BJ (cell line): Measurements from ENCODE around the gene P2RX7. TPM values are rescaled to one million over a fixed set of nuclear protein-coding genes. Genes with fewer than 3 reads are reported as not detected.

Experiments used
- CTCF ChIA-PET: fragments of 350-600 bp; formaldehyde crosslinking; extraction: SDS; loops from one replicate; lab custom pipeline; 2021; ENCODE audit warnings: antibody characterized with exemption, inconsistent platforms; lab: Yijun Ruan, JAX
- POLR2A ChIA-PET: fragments of 300-600 bp; sonication (Branson Sonifier 250); formaldehyde crosslinking; extraction: SDS; loops from one replicate; lab custom pipeline; 2021; ENCODE audit warnings: antibody characterized with exemption; lab: Charles Lee
- DNase-seq: peaks from one replicate; pipeline ENCODE4 v3.0.0-alpha.2; 2011; ENCODE audit warnings: low read depth
- H3K27me3 ChIP-seq: 2 replicates; pipeline ENCODE4 v1.6.0; 2011; ENCODE audit warnings: low read length; ENCODE audit not compliant: control insufficient read depth, insufficient read depth
- H3K36me3 ChIP-seq: 2 replicates; pipeline ENCODE4 v1.5.1; 2011; ENCODE audit warnings: low read length; ENCODE audit not compliant: control insufficient read depth, insufficient read depth
- H3K4me3 ChIP-seq: 2 replicates; pipeline ENCODE4 v1.5.1; 2011; ENCODE audit warnings: low read depth, mild to moderate bottlenecking, control low read depth, low read length
- polyA plus RNA-seq: library from polyadenylated mRNA; depleted of rRNA; stranded (reverse); fragments of >200 nt; gene quantifications from 2 replicates; pipeline ENCODE4 v1.2.3, GENCODE V29; 2011
- TF ChIP-seq, protein P1 (sequence below): IDR thresholded peaks from 2 replicates; pipeline ENCODE4 v1.5.1; 2011; ENCODE audit warnings: low read depth, mild to moderate bottlenecking, control low read depth, inconsistent platforms, low read length, moderate library complexity; ENCODE audit not compliant: insufficient read depth

P2RX7 gene
- polyA plus RNA-seq, 1 experiment, result 0.20 TPM

GRCh38 chr12:121108492-121108891, 24.2 kb upstream of the P2RX7 start:
- Histone ChIP-seq H3K4me3 (no peak overlapping the region), H3K36me3 (no peaks in the 10 kb centered on the region), H3K27me3 (peaks cover 3% of the 10 kb centered on the region; the same call in 1 of the 2 replicates)
- POLR2A ChIA-PET, result no interaction called here
- DNase-seq, result no peak
- TF ChIP-seq, protein P1, sequence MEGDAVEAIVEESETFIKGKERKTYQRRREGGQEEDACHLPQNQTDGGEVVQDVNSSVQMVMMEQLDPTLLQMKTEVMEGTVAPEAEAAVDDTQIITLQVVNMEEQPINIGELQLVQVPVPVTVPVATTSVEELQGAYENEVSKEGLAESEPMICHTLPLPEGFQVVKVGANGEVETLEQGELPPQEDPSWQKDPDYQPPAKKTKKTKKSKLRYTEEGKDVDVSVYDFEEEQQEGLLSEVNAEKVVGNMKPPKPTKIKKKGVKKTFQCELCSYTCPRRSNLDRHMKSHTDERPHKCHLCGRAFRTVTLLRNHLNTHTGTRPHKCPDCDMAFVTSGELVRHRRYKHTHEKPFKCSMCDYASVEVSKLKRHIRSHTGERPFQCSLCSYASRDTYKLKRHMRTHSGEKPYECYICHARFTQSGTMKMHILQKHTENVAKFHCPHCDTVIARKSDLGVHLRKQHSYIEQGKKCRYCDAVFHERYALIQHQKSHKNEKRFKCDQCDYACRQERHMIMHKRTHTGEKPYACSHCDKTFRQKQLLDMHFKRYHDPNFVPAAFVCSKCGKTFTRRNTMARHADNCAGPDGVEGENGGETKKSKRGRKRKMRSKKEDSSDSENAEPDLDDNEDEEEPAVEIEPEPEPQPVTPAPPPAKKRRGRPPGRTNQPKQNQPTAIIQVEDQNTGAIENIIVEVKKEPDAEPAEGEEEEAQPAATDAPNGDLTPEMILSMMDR, result no peak
- CTCF ChIA-PET, result interaction anchor here (0.6 to 1.9 kb wide), 5 partner anchors 8 to 463 kb away, joined by 3 to 6 read pairs (median 4); no protein-coding TSS in a partner anchor

DNA sequence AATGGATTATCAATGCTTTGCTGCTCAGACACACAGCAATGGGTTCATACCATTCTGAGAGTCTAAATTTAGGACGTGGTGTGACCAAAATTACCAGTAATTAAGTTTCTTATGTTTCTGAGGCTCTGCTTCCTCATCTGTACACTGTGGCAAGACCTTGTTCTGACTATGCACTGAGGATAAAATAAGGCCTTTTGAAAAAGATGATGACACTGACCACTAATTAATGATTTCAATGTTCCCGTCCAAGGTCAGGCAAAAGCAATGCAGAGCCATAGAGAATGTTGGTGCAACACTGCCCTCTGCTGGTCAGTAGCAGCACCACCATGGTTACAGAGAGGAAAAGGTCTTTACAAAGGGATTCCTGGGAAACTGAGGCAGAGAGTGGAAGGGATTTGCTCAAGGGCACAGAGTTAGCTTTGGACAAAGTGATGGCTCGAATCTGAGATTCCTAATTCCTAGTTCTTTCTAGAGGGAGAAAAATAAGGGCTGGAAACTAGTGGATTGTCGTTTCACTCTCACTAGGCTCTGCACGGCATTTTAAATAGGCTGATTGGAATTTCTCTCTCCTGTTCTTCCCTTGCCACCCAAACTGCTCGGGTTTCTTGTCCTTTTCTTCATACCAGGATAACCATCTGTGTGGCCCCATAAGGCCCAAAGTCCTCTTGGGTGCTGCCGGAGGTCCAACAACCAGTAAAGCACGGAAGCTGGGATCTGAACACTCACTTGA, 22.3 kb upstream of the P2RX7 start:
- CTCF ChIA-PET, result interaction anchor here (0.5 to 1.6 kb wide), 13 partner anchors 9 to 527 kb away, joined by 3 to 8 read pairs (median 3); no protein-coding TSS in a partner anchor
- TF ChIP-seq, protein P1, result peak; percentile 92
- no peaks in the 10 kb centered on the region for H3K27me3 ChIP-seq
- no peak overlapping the region for H3K4me3 ChIP-seq
- no peaks in the 10 kb centered on the region for H3K36me3 ChIP-seq
- POLR2A ChIA-PET, result no interaction called here
- DNase-seq, result no peak

DNA sequence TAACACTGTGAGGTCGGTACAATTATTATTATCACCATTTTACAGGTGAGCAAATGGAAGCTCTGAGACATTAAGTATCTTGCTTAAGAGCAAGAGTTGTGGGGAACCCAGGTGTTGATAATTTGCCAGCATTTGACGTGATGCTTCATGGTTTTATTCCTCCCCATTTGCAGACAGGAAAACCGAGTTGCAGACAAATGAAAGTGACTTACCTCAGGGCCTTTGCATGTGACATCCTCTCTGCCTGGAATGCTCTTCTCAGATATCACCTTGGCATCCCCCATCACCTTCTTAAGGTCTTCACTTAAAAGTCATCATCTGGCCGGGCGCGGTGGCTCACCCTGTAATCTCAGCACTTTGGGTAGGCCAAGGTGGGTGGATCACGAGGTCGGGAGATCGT, 21.0 kb upstream of the P2RX7 start:
- CTCF ChIA-PET, result interaction anchor here (0.6 to 1.3 kb wide), 4 partner anchors 14 to 118 kb away, joined by 3 to 4 read pairs (median 3); no protein-coding TSS in a partner anchor
- TF ChIP-seq, protein P1, result no peak
- POLR2A ChIA-PET, result no interaction called here
- Histone ChIP-seq H3K27me3 (no peaks in the 10 kb centered on the region), H3K4me3 (no peak overlapping the region), H3K36me3 (no peaks in the 10 kb centered on the region)
- DNase-seq, result no peak

DNA sequence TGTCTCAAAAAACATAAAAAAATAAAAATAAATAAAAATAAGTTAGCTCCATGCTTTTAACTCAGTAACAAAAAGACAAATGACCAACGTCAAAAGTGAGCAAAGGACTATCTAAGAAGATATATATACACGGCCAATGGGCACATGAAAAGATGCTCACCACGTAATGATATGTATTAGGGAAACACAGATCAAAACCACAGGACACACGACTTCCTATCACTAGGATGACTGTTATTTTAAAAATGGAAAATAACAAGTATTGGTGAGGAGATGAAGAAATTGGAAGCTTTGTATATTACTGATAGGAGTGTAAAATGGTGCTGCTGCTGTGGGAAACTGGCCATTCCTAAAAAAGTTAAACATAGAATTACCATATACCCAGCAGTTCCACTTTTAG, 20.2 kb upstream of the P2RX7 start:
- Histone ChIP-seq H3K4me3 (no peak overlapping the region), H3K36me3 (no peaks in the 10 kb centered on the region), H3K27me3 (no peaks in the 10 kb centered on the region)
- CTCF ChIA-PET, result interaction anchor here (1.0 to 1.2 kb wide), 3 partner anchors 23 to 118 kb away, joined by 3 to 4 read pairs (median 3); no protein-coding TSS in a partner anchor
- POLR2A ChIA-PET, result no interaction called here
- DNase-seq, result no peak
- TF ChIP-seq, protein P1, result no peak

GRCh38 chr12:121113057-121113456, 19.6 kb upstream of the P2RX7 start:
- no peak for DNase-seq
- POLR2A ChIA-PET, result no interaction called here
- Histone ChIP-seq H3K36me3 (no peaks in the 10 kb centered on the region), H3K4me3 (no peak overlapping the region), H3K27me3 (no peaks in the 10 kb centered on the region)
- CTCF ChIA-PET, result interaction anchor here (1.0 to 1.2 kb wide), 3 partner anchors 24 to 117 kb away, joined by 3 to 4 read pairs (median 3); no protein-coding TSS in a partner anchor
- TF ChIP-seq, protein P1, result no peak
